H1 (cell line): ENCODE data around the gene NOG.
A peak's percentile ranks its signal among the peaks of the same experiment; 100 is the strongest.

Source experiments
- CHD2 ChIP-seq: IDR thresholded peaks from 2 replicates; pipeline ENCODE4 v1.6.1; 2012; ENCODE audit warnings: low read length, improper control_type of control experiment
- EZH2 ChIP-seq: fragments of 200-600 bp; sonication (generic); IDR thresholded peaks from 2 replicates; pipeline ENCODE4 v1.7.1; 2012; ENCODE audit warnings: low read depth, mild to moderate bottlenecking, moderate library complexity, low read length, inconsistent platforms; ENCODE audit not compliant: severe bottlenecking
- FOSL1 ChIP-seq: IDR thresholded peaks from 2 replicates; pipeline ENCODE4 v1.6.1; 2011; ENCODE audit warnings: mild to moderate bottlenecking, low read depth, low read length, moderate library complexity; ENCODE audit not compliant: insufficient read depth
- JUND ChIP-seq: IDR thresholded peaks from 2 replicates; pipeline ENCODE4 v1.6.1; 2011; ENCODE audit warnings: mild to moderate bottlenecking, improper control_type of control experiment, low read length
- MAX ChIP-seq: IDR thresholded peaks from 2 replicates; pipeline ENCODE4 v1.6.1; 2012; ENCODE audit warnings: inconsistent platforms
- POLR2A ChIP-seq, 2 experiments: IDR thresholded peaks; 1 replicate in 1 of 2; 2 replicates in 1 of 2; pipeline ENCODE4 v1.6.1; 2011; ENCODE audit warnings: low read depth in 2 of 2, low read length in 2 of 2, mild to moderate bottlenecking in 2 of 2; ENCODE audit errors: control extremely low read depth in 1 of 2
- RAD21 ChIP-seq, 2 experiments: IDR thresholded peaks in 1 of 2; conservative IDR thresholded peaks in 1 of 2; 2 replicates each; pipeline ENCODE4 v1.6.1; 2011; ENCODE audit warnings: low read depth in 2 of 2, low read length in 2 of 2, improper control_type of control experiment in 1 of 2, inconsistent platforms in 1 of 2, mild to moderate bottlenecking in 1 of 2, moderate library complexity in 1 of 2
- SIX5 ChIP-seq: IDR thresholded peaks from 2 replicates; pipeline ENCODE4 v1.6.1; 2011; ENCODE audit warnings: mild to moderate bottlenecking, low read depth, low read length
- SP2 ChIP-seq: IDR thresholded peaks from 2 replicates; pipeline ENCODE4 v1.6.1; 2012; ENCODE audit warnings: mild to moderate bottlenecking, low read length, inconsistent platforms
- YY1 ChIP-seq: IDR thresholded peaks from 2 replicates; pipeline ENCODE4 v1.6.1; 2011; ENCODE audit warnings: low read depth, mild to moderate bottlenecking, low read length
- ZNF274 ChIP-seq: IDR thresholded peaks from 2 replicates; pipeline ENCODE4 v1.7.0; 2012; ENCODE audit warnings: low read length, borderline replicate concordance; ENCODE audit errors: extremely low read depth
- TF ChIP-seq, protein P1 (sequence below), 3 experiments: IDR thresholded peaks; 1 replicate in 2 of 3; 2 replicates in 1 of 3; pipeline versions ENCODE4 v1.5.1 to v1.6.1; 2011; ENCODE audit warnings: low read length in 3 of 3, mild to moderate bottlenecking in 3 of 3, inconsistent platforms in 2 of 3, low read depth in 1 of 3, moderate library complexity in 1 of 3; ENCODE audit not compliant: insufficient read depth in 1 of 3; ENCODE audit errors: control extremely low read depth in 1 of 3

DNA sequence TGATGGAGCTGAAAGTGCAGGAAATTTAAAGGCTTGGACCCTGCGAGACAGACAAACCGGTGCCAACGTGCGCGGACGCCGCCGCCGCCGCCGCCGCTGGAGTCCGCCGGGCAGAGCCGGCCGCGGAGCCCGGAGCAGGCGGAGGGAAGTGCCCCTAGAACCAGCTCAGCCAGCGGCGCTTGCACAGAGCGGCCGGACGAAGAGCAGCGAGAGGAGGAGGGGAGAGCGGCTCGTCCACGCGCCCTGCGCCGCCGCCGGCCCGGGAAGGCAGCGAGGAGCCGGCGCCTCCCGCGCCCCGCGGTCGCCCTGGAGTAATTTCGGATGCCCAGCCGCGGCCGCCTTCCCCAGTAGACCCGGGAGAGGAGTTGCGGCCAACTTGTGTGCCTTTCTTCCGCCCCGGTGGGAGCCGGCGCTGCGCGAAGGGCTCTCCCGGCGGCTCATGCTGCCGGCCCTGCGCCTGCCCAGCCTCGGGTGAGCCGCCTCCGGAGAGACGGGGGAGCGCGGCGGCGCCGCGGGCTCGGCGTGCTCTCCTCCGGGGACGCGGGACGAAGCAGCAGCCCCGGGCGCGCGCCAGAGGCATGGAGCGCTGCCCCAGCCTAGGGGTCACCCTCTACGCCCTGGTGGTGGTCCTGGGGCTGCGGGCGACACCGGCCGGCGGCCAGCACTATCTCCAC lies at the start of gene NOG:
- TF ChIP-seq YY1 (no peak), ZNF274 (no peak), FOSL1 (no peak), SP2 (no peak), EZH2 (no peak), SIX5 (no peak), CHD2 (no peak), MAX (0 out of 2 replicates have a peak, but pooled peaks have one; percentile 7), JUND (no peak), RAD21 (IDR thresholded peaks at IDR 0.05 in 1 of 2, conservative IDR thresholded peaks at IDR 0.05 in 1 of 2; ENCODE audit: low read depth in 2 of 2, low read length in 2 of 2) (no peak), POLR2A (IDR thresholded peaks at IDR 0.05; ENCODE audit: control extremely low read depth in 1 of 2, low read depth in 2 of 2, low read length in 2 of 2) (no peak)
- TF ChIP-seq, protein P1, sequence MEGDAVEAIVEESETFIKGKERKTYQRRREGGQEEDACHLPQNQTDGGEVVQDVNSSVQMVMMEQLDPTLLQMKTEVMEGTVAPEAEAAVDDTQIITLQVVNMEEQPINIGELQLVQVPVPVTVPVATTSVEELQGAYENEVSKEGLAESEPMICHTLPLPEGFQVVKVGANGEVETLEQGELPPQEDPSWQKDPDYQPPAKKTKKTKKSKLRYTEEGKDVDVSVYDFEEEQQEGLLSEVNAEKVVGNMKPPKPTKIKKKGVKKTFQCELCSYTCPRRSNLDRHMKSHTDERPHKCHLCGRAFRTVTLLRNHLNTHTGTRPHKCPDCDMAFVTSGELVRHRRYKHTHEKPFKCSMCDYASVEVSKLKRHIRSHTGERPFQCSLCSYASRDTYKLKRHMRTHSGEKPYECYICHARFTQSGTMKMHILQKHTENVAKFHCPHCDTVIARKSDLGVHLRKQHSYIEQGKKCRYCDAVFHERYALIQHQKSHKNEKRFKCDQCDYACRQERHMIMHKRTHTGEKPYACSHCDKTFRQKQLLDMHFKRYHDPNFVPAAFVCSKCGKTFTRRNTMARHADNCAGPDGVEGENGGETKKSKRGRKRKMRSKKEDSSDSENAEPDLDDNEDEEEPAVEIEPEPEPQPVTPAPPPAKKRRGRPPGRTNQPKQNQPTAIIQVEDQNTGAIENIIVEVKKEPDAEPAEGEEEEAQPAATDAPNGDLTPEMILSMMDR (IDR thresholded peaks at IDR 0.05; ENCODE audit: control extremely low read depth in 1 of 3, insufficient read depth in 1 of 3, low read depth in 1 of 3, low read length in 3 of 3) = no peak
